ENCODE results near the gene RYR1. TPM values are rescaled to one million over a fixed set of nuclear protein-coding genes. Genes with fewer than 3 reads are reported as not detected.
A peak's percentile ranks its signal among the peaks of the same experiment; 100 is the strongest.
"Not testable (repeated sequence)": the region's sequence is repeated elsewhere in the genome, so short reads cannot be mapped to it uniquely, and the experiment has no call there.

Gene RYR1
- total RNA-seq, 1 experiment from 2014 or later: not detected

GRCh38 chr19:38557205-38557799 lies 123.8 kb downstream of the RYR1 start:
- Histone ChIP-seq H3K27me3 (ENCODE audit: low read length) (no peaks in the 10 kb centered on the region), H3K4me1 (ENCODE audit: insufficient read depth, low read length) (no peaks in the 10 kb centered on the region), H3K4me2 (ENCODE audit: low read length) (no peak overlapping the region), H3K9me2 (replicated peaks; ENCODE audit: low read length) (no peaks in the 10 kb centered on the region), H3K9me3 (ENCODE audit: low read length) (no peaks in the 10 kb centered on the region), H3K79me2 (ENCODE audit: low read length) (no peaks in the 10 kb centered on the region), H3F3A (ENCODE audit: low read length, unreplicated experiment) (no peaks in the 10 kb centered on the region), H3K27ac (ENCODE audit: low read length) (no peak overlapping the region), H3K4me3 (ENCODE audit: low read length) (no peak overlapping the region), H2AFZ (ENCODE audit: low read length) (no peak overlapping the region), H4K20me1 (ENCODE audit: low read length) (no peaks in the 10 kb centered on the region), H3K9ac (ENCODE audit: low read length) (no peak overlapping the region), H3K36me3 (ENCODE audit: low read depth, low read length) (no peaks in the 10 kb centered on the region)
- no peak for TF ChIP-seq CTCF (conservative IDR thresholded peaks at IDR 0.05; ENCODE audit: low read depth, low read length)
- no peak for TF ChIP-seq EZH2phosphoT487 (IDR thresholded peaks at IDR 0.05; ENCODE audit: borderline replicate concordance, low read length)
- no peak for TF ChIP-seq EZH2 (IDR thresholded peaks at IDR 0.05; ENCODE audit: low read length, unreplicated experiment)
- intact Hi-C loops (cut with micrococcal nuclease): no loop called here
- POLR2A ChIA-PET (ENCODE audit: unreplicated experiment): no interaction called here
- peak; percentile 64 for ATAC-seq
- BruUV-seq (replicated peaks): no TSS peak
- CTCF ChIA-PET: no interaction called here
- peak; percentile 27 for DNase-seq

GRCh38 chr19:38558933-38559332 lies 125.4 kb downstream of the RYR1 start:
- H2AFZ ChIP-seq (ENCODE audit: low read length); H3K4me1 ChIP-seq (ENCODE audit: insufficient read depth, low read length); H3F3A ChIP-seq (ENCODE audit: low read length, unreplicated experiment); H3K79me2 ChIP-seq (ENCODE audit: low read length); H3K27ac ChIP-seq (ENCODE audit: low read length); DNase-seq; H3K9me3 ChIP-seq (ENCODE audit: low read length); H3K9ac ChIP-seq (ENCODE audit: low read length); H4K20me1 ChIP-seq (ENCODE audit: low read length); H3K27me3 ChIP-seq (ENCODE audit: low read length); CTCF ChIA-PET; H3K4me2 ChIP-seq (ENCODE audit: low read length); H3K4me3 ChIP-seq (ENCODE audit: low read length); intact Hi-C loops (cut with micrococcal nuclease); H3K36me3 ChIP-seq (ENCODE audit: low read depth, low read length); H3K9me2 ChIP-seq (replicated peaks; ENCODE audit: low read length); POLR2A ChIA-PET (ENCODE audit: unreplicated experiment); ATAC-seq; BruUV-seq (replicated peaks): not testable (repeated sequence)

- H3F3A ChIP-seq (ENCODE audit: low read length, unreplicated experiment): no peaks in the 10 kb centered on the region
- no peaks in the 10 kb centered on the region for H4K20me1 ChIP-seq (ENCODE audit: low read length)
- H3K79me2 ChIP-seq (ENCODE audit: low read length): no peaks in the 10 kb centered on the region
- ChIA-PET POLR2A (ENCODE audit: unreplicated experiment) (no interaction called here), CTCF (no interaction called here)
- no peaks in the 10 kb centered on the region for H3K27me3 ChIP-seq (ENCODE audit: low read length)
- no peak for TF ChIP-seq EZH2 (IDR thresholded peaks at IDR 0.05; ENCODE audit: low read length, unreplicated experiment)
- TF ChIP-seq CTCF (conservative IDR thresholded peaks at IDR 0.05; ENCODE audit: low read depth, low read length): no peak
- no peak for TF ChIP-seq EZH2phosphoT487 (IDR thresholded peaks at IDR 0.05; ENCODE audit: borderline replicate concordance, low read length)
- no peak overlapping the region for H3K4me3 ChIP-seq (ENCODE audit: low read length)
- H3K4me1 ChIP-seq (ENCODE audit: insufficient read depth, low read length): no peaks in the 10 kb centered on the region
- ATAC-seq (no peak), DNase-seq (no peak)
- H3K9ac ChIP-seq (ENCODE audit: low read length): no peak overlapping the region
- H3K9me3 ChIP-seq (ENCODE audit: low read length): no peaks in the 10 kb centered on the region
- H3K4me2 ChIP-seq (ENCODE audit: low read length): no peak overlapping the region
- H3K9me2 ChIP-seq (replicated peaks; ENCODE audit: low read length): no peaks in the 10 kb centered on the region
- no peak overlapping the region for H3K27ac ChIP-seq (ENCODE audit: low read length)
- no peak overlapping the region for H2AFZ ChIP-seq (ENCODE audit: low read length)
- no peaks in the 10 kb centered on the region for H3K36me3 ChIP-seq (ENCODE audit: low read depth, low read length)
- no TSS peak for BruUV-seq (replicated peaks)
- intact Hi-C loops (cut with micrococcal nuclease): no loop called here
Observed at GRCh38 chr19:38559428-38560401, 126.2 kb downstream of the RYR1 start.

Measured in PC-3 (cell line).